Right cardiac atrium (tissue), 5 donors: ENCODE measurements around the gene CFDP1. TPM values are rescaled to one million over a fixed set of nuclear protein-coding genes. Genes with fewer than 3 reads are reported as not detected.
A peak's percentile ranks its signal among the peaks of the same experiment; 100 is the strongest.

ENCODE experiments used
- ATAC-seq, 2 donors: fragments of 200-7000 bp; cut with Tn5 transposase; one replicate each; pipeline versions ENCODE4 v1.8.0 to v1.9.1; 2020; ENCODE audit warnings: moderate library complexity in 2 of 2, mild to moderate bottlenecking in 1 of 2
- DNase-seq, 3 donors: peaks; one replicate each; pipeline ENCODE4 v3.0.0-alpha.2; 2020
- H3K27ac ChIP-seq: one replicate; pipeline ENCODE4 v1.5.1; 2013; ENCODE audit warnings: mild to moderate bottlenecking, low read length, control low read depth, moderate library complexity
- H3K27me3 ChIP-seq: one replicate; pipeline ENCODE4 v1.6.1; 2013; ENCODE audit not compliant: control insufficient read depth, insufficient read depth
- H3K4me1 ChIP-seq: one replicate; pipeline ENCODE4 v1.6.1; 2013; ENCODE audit warnings: low read length; ENCODE audit not compliant: control insufficient read depth, insufficient read depth
- H3K4me3 ChIP-seq: one replicate; pipeline ENCODE4 v1.5.1; 2013; ENCODE audit warnings: low read length, control low read depth
- H3K9me3 ChIP-seq: one replicate; pipeline ENCODE4 v1.6.1; 2013; ENCODE audit warnings: low read length; ENCODE audit not compliant: control insufficient read depth
- WGBS: extraction: QIAGEN DNeasy Blood & Tissue Kit; methylation state at CpG from one replicate; pipeline ENCODE4 v1.1.7; 2013; 5-methylcytosine and 5-hydroxymethylcytosine counted together
- intact Hi-C, 4 donors: fragments of 100-400 bp; cut with DNase I; formaldehyde crosslinking; loops; one replicate each; pipeline versions ENCODE4 v1.11.0 to v1.14.0; 2022 to 2023
- polyA plus RNA-seq: library from polyadenylated mRNA; stranded (reverse); fragments of 200-250 nt; gene quantifications from one replicate; pipeline ENCODE4 v1.2.3, GENCODE V29; 2013
- total RNA-seq, 4 donors: library from RNA; stranded (reverse); fragmentation: NEBNext Ultra II Directional; extraction: Animal tissue kit (Norgen Biotek cat#: 25700); gene quantifications; one replicate each; pipeline ENCODE4 v1.2.1, GENCODE V29; 2021
- donor health status: healthy with polysubstance abuse.
- donor health status: DM: no; HTN: yes; CAD: no.
- donor health status: DM: no; HTN: no; CAD: no.
- donor health status: DM: no; HTN: yes; CAD: no; lungs with severe emphysema.
- donor health status: DM: yes; HTN: yes; CAD: no.

CFDP1 gene
- total and polyA plus RNA-seq, 5 donors = 23.7 to 40.8 (median 29.5) TPM

DNA sequence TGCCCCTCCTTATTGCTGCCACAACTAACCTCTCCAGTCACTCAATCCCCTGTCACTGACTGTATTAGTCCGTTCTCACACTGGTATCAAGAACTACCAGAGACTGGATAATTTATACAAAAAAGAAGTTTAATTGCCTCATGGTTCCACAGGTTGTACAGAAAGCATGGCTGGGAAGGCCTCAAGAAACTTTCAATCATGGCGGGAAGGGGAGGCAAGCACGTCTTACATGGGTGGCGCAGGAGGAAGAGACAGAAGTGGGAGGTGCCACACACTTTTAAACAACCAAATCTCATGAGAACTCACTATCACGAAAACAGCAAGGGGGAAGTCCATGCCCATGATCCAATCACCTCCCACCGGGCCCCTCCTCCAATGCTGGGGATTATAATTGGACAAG is 95.9 kb downstream of the CFDP1 start:
- H3K4me3 ChIP-seq = no peak overlapping the region
- intact Hi-C loops = no loop called here
- ATAC-seq = no peak
- no peaks in the 10 kb centered on the region for H3K9me3 ChIP-seq
- 94% methylated on average over 6 of the region's 6 CpGs for WGBS
- H3K4me1 ChIP-seq = no peaks in the 10 kb centered on the region
- no peaks in the 10 kb centered on the region for H3K27me3 ChIP-seq
- no peak for DNase-seq
- H3K27ac ChIP-seq = no peak overlapping the region

DNA sequence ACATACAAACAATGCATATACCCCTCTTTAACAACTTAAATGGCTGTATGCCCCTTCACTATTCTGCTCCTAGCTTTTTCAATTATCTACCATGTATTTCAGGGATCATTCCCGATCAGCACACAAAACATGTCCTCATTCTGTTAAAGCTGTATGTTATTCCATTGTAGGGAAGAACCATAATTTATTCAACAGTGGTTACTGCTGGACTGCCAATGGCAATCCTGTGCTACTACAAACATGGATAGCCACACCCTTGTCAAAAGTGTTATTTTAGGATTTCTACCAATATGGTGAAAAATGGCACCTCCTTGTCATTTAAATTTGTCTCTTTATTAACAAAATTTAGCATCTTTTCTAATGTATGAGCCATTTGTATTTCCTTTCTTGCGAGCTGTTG is 96.8 kb downstream of the CFDP1 start:
- intact Hi-C loops = no loop called here
- ATAC-seq (no peak), DNase-seq (no peak)
- Histone ChIP-seq H3K27ac (no peak overlapping the region), H3K27me3 (no peaks in the 10 kb centered on the region), H3K4me1 (no peaks in the 10 kb centered on the region), H3K9me3 (no peaks in the 10 kb centered on the region), H3K4me3 (no peak overlapping the region)
- 96% methylated on average over 2 of the region's 2 CpGs for WGBS

DNA sequence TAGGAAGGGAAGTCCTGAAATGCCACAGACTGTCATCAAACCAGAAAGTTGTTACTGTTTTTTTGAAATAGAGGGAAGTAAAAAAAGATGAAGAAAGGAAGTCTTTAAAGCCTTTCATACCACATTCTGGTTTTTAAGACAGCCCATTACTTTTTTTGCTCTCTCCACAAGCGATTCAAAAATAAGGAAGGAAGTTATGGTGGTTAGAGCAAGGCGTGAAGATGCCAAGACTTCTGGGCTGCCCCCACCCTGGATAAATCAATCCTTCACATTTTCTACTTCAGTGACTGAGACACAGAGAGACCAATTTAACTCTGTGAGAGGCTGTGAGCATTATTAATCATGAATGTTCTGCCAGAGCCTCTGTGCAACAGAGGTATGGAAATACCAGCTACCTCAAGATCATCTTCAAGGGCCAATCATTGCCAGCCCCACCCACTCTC is 99.6 kb downstream of the CFDP1 start:
- Histone ChIP-seq H3K27ac (no peak overlapping the region), H3K4me3 (no peak overlapping the region), H3K27me3 (no peaks in the 10 kb centered on the region), H3K4me1 (no peaks in the 10 kb centered on the region), H3K9me3 (no peaks in the 10 kb centered on the region)
- 50% methylated on average over 2 of the region's 2 CpGs for WGBS
- ATAC-seq = no peak
- no peak for DNase-seq
- intact Hi-C loops = no loop called here

DNA sequence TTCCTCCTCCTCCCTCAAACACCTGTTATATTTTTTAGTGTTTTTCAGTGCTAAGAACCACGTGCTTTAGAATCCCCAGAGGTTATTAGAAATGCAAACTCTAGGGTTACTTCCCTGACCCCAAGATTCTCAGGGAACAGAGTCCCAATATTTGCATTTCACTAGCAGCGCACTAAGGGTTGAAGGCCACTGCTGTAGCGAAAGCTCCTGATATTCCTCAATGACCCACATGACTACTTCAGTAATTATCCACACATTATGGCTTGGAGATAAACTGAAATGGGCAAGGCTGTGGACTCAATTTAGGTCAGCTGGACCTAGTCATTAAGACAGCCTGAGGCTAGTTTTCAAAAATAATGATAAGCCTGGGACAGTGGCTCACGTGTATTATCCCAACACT is 103.4 kb downstream of the CFDP1 start:
- no peaks in the 10 kb centered on the region for H3K9me3 ChIP-seq
- ATAC-seq (no peak), DNase-seq (no peak)
- H3K4me1 ChIP-seq = no peaks in the 10 kb centered on the region
- H3K27ac ChIP-seq = no peak overlapping the region
- H3K4me3 ChIP-seq = no peak overlapping the region
- 79% methylated on average over 4 of the region's 4 CpGs for WGBS
- no peaks in the 10 kb centered on the region for H3K27me3 ChIP-seq
- intact Hi-C loops = no loop called here

DNA sequence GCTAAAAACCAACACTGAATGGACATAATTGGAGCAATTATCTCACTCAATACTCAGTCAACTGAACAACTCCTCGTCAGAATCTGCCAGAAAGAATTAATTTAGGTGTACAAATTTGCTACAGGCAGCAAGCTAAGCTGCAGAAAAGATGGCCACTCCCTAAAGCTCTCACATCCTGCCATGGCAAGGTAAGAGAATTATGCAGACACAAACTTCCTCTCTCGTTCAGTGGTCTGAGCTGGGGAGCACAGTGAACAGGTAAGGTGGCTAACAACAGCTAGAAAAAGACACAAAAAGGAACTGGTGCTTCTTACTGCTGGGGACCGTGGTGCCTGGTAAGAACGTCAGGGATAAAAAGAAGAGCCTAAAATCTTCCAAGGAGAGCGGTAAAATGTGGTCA is 107.0 kb downstream of the CFDP1 start:
- Histone ChIP-seq H3K9me3 (no peaks in the 10 kb centered on the region), H3K4me3 (no peak overlapping the region), H3K27ac (no peak overlapping the region), H3K4me1 (no peaks in the 10 kb centered on the region), H3K27me3 (no peaks in the 10 kb centered on the region)
- 79% methylated on average over 5 of the region's 5 CpGs for WGBS
- ATAC-seq = no peak
- intact Hi-C loops = no loop called here
- no peak for DNase-seq

DNA sequence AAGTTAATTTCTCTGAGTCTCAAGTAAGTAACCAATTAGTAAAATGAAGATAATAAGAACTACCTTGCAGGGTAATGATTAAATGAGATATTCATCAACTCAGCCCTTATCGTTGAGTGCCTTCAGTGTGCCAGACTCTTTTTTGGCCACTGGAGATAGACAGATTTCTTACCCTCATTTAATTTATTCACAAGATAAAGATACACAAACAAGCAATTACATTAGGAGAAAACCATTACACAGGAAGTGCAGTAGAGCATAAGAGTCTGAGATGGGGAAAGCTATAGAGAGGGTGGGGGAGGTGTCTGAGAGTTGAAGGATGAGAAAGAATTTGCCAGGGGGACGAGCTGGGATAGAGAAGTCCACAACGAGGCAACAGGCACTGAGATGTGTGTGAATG is 109.4 kb downstream of the CFDP1 start:
- intact Hi-C loops = no loop called here
- no peak overlapping the region for H3K4me3 ChIP-seq
- H3K4me1 ChIP-seq = peaks cover 3% of the 10 kb centered on the region
- no peak for DNase-seq
- H3K27me3 ChIP-seq = no peaks in the 10 kb centered on the region
- no peak overlapping the region for H3K27ac ChIP-seq
- ATAC-seq = no peak
- H3K9me3 ChIP-seq = no peaks in the 10 kb centered on the region
- WGBS = 69% methylated on average over 3 of the region's 3 CpGs

DNA sequence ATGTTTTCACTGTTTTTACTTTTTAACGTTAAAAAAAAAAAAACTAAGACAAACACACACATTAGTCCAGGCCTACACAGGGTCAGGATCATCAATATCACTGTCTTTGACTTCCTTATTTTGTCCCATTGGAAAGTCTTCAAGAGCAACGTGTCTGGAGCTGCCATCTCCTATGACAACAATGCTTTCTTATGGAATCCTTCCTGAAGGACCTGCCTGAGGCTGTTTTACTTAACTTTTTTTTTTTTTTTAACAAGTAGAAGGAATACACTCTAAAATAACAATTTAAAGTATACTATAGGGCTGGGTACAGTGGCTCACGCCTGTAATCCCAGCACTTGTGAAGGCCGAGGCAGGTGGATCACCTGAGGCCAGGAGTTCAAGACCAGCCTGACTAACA is 110.1 kb downstream of the CFDP1 start:
- Histone ChIP-seq H3K27me3 (no peaks in the 10 kb centered on the region), H3K4me1 (peaks cover 3% of the 10 kb centered on the region), H3K4me3 (no peak overlapping the region), H3K9me3 (no peaks in the 10 kb centered on the region), H3K27ac (no peak overlapping the region)
- ATAC-seq (no peak), DNase-seq (no peak)
- WGBS = 76% methylated on average over 4 of the region's 4 CpGs
- intact Hi-C loops = no loop called here

DNA sequence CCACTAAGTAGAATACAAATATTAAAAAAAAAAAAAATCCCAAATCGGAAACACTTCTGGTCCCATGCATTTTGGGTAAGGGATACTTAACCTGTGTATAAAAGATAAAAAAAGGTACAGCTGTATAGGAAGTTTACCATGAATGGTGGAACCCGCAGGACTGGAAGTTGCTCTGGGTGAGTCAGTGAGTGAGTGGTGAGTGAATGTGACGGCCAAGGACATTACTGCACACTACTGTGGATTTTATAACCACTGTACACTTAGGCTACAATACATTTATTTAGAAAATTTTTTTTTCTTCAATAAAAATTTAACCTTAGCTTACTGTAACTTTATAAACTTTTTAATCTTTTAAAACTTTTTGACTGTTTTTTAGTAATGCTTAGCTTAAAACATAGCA is 110.6 kb downstream of the CFDP1 start:
- DNase-seq = no peak
- Histone ChIP-seq H3K27me3 (no peaks in the 10 kb centered on the region), H3K4me1 (peaks cover 3% of the 10 kb centered on the region), H3K4me3 (no peak overlapping the region), H3K9me3 (no peaks in the 10 kb centered on the region), H3K27ac (no peak overlapping the region)
- 59% methylated on average over 3 of the region's 3 CpGs for WGBS
- no peak for ATAC-seq
- intact Hi-C loops = no loop called here

DNA sequence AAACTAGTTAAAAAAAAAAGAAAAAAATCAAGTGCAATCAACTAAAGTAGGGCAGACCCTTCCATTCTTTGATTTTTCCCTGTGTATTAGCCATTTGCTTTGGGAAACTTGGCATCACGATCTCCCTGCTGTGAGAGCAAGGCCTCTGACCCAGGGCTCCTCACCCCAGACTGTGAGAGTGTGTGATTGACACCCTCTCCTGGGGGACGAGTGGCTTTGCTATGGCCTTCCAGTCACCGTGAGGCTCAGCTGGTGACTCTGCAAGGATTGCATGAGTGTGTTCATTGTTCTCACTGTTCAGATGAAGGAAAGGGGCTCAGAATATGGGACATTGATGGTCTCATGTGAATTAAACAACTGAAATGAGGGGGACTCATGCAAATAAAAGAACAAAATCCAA is 112.9 kb downstream of the CFDP1 start:
- Histone ChIP-seq H3K4me1 (peaks cover 8% of the 10 kb centered on the region), H3K27me3 (no peaks in the 10 kb centered on the region), H3K4me3 (no peak overlapping the region), H3K9me3 (no peaks in the 10 kb centered on the region), H3K27ac (no peak overlapping the region)
- DNase-seq (no peak), ATAC-seq (peak; percentile 41 to 61)
- 35% methylated on average over 3 of the region's 3 CpGs for WGBS
- intact Hi-C loops = no loop called here

DNA sequence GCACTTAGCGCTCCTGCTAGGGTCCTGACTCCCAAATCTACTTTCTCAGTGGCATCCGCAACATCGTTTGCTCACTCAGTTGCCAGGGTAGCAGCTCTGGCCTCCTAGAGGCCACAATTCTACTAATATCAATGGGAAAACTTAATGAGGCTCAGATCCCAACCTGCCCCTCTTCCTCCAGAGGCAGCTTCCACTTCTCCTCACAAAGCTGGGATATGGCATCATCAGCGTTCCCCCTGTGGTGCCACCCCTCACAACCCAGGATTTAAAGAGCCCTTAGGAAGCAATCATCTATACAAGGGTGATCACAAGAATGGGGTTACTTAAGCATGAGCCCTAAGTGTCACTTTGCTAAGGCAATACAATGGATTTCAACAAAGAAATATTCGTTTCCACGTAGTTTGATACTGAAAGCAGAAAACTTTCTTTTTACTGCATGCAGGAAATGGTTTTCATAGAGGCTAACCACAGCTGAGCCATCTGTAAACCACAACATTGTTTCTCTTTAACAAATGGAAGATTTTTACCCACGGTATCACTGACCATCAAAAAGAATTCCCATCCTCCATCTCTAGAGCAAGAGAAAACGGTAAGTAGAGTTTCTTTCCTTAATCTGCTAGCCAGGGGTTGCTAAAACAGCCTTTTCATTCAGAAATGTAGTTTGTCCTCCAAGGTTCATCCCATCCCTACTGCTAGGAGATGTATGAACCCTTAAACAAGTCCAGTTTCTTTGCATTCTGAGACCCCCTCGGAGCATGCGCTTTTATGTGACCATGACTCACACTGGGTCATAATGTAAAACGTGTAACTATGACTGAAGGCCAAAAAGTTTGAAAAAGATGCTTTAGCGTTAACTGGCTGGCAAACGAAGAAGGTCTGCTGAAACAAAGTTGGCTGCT is 113.5 kb downstream of the CFDP1 start:
- H3K27me3 ChIP-seq = no peaks in the 10 kb centered on the region
- ATAC-seq (no peak), DNase-seq (no peak)
- no peak overlapping the region for H3K27ac ChIP-seq
- H3K4me3 ChIP-seq = no peak overlapping the region
- WGBS = 72% methylated on average over 13 of the region's 13 CpGs
- intact Hi-C loops = no loop called here
- H3K9me3 ChIP-seq = no peaks in the 10 kb centered on the region
- H3K4me1 ChIP-seq = peaks cover 8% of the 10 kb centered on the region

DNA sequence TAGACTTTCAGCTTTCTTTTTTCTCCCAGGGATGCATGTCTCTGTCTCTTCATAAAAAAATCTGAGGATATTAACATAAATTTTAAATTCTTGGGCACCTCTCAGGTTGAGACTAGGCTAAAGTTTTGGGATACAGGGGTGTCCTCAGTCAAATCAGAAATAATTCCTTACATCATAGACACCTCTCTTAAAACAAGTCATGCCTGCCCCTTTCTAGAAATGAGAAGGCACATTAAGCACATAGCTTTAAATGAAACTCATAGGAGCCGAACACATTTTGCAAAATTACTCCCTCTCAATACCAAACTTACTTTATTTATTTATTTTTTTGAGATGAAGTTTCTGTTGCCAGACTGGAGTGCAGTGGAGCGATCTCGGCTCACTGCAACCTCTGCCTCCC is 114.6 kb downstream of the CFDP1 start:
- H3K27me3 ChIP-seq = no peaks in the 10 kb centered on the region
- no peak overlapping the region for H3K4me3 ChIP-seq
- no peak for ATAC-seq
- no peak for DNase-seq
- H3K27ac ChIP-seq = no peak overlapping the region
- 98% methylated on average over 3 of the region's 3 CpGs for WGBS
- H3K9me3 ChIP-seq = no peaks in the 10 kb centered on the region
- H3K4me1 ChIP-seq = peaks cover 8% of the 10 kb centered on the region
- intact Hi-C loops = no loop called here

DNA sequence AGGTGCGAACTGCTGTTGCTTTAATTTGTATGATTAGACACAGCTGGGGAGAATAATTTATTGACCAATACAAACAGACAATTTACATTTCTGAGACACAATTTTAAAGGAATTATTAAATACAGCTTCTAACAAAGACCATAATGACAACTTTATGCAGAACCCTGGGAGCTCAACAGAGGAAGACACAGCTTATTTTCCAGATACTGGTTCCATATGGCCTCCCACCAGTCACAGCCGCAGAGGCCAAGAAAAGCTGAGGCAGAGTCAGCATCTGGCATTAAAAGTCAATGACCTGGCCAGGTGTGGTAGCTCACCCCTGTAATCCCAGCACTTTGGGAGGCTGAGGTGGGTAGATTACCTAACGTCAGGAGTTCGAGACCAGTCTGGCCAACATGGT is 115.8 kb downstream of the CFDP1 start:
- H3K4me3 ChIP-seq = no peak overlapping the region
- ATAC-seq (no peak), DNase-seq (no peak)
- H3K9me3 ChIP-seq = no peaks in the 10 kb centered on the region
- peaks cover 8% of the 10 kb centered on the region for H3K4me1 ChIP-seq
- intact Hi-C loops = no loop called here
- H3K27ac ChIP-seq = peak overlapping the region; percentile 3
- H3K27me3 ChIP-seq = no peaks in the 10 kb centered on the region
- WGBS = 70% methylated on average over 4 of the region's 4 CpGs
